Duodenal mucosa (tissue), 2 donors: ENCODE results near the gene EFCAB13.

Experiments used
- H3K27ac ChIP-seq: one replicate; pipeline ENCODE4 v1.7.0; 2013; ENCODE audit warnings: low read depth, low read length
- H3K27me3 ChIP-seq, 2 donors: one replicate each; pipeline ENCODE4 v1.7.0; 2013; ENCODE audit warnings: low read length in 2 of 2, control low read depth in 1 of 2; ENCODE audit not compliant: insufficient read depth in 2 of 2, control insufficient read depth in 1 of 2
- H3K36me3 ChIP-seq, 2 donors: one replicate each; pipeline ENCODE4 v1.7.0; 2013; ENCODE audit warnings: low read length in 2 of 2, control low read depth in 1 of 2; ENCODE audit not compliant: insufficient read depth in 2 of 2, control insufficient read depth in 1 of 2
- H3K4me1 ChIP-seq, 2 donors: one replicate each; pipeline ENCODE4 v1.7.0; 2013; ENCODE audit warnings: low read length in 2 of 2, control low read depth in 1 of 2; ENCODE audit not compliant: insufficient read depth in 2 of 2, control insufficient read depth in 1 of 2
- H3K4me3 ChIP-seq, 2 donors: one replicate each; pipeline ENCODE4 v1.7.0; 2013; ENCODE audit warnings: low read length in 2 of 2, low read depth in 1 of 2
- H3K9ac ChIP-seq, 2 donors: one replicate each; pipeline ENCODE4 v1.7.0; 2013; ENCODE audit warnings: low read length in 2 of 2, low read depth in 1 of 2
- H3K9me3 ChIP-seq, 2 donors: one replicate each; pipeline ENCODE4 v1.7.0; 2013; ENCODE audit warnings: low read length in 2 of 2, control low read depth in 1 of 2; ENCODE audit not compliant: control insufficient read depth in 1 of 2

The EFCAB13 gene

GRCh38 chr17:47305302-47305923 lies 18.3 kb upstream of the EFCAB13 start:
- Histone ChIP-seq H3K36me3 (no peaks in the 10 kb centered on the region), H3K4me3 (no peak overlapping the region), H3K27ac (no peak overlapping the region), H3K4me1 (no peaks in the 10 kb centered on the region), H3K27me3 (no peaks in the 10 kb centered on the region), H3K9me3 (no peaks in the 10 kb centered on the region), H3K9ac (no peak overlapping the region)

GRCh38 chr17:47310186-47310733 lies 13.5 kb upstream of the EFCAB13 start:
- no peak overlapping the region for H3K27ac ChIP-seq
- no peaks in the 10 kb centered on the region for H3K36me3 ChIP-seq
- no peaks in the 10 kb centered on the region for H3K27me3 ChIP-seq
- no peak overlapping the region for H3K9ac ChIP-seq
- peaks cover 0 to 4% of the 10 kb centered on the region in 2 donors for H3K4me1 ChIP-seq
- H3K4me3 ChIP-seq, result no peak overlapping the region
- no peaks in the 10 kb centered on the region for H3K9me3 ChIP-seq

- H3K27ac ChIP-seq, result no peak overlapping the region
- no peaks in the 10 kb centered on the region for H3K9me3 ChIP-seq
- no peak overlapping the region for H3K4me3 ChIP-seq
- H3K27me3 ChIP-seq, result no peaks in the 10 kb centered on the region
- no peaks in the 10 kb centered on the region for H3K36me3 ChIP-seq
- H3K9ac ChIP-seq, result no peak overlapping the region
- peaks cover 4 to 5% of the 10 kb centered on the region in 2 donors for H3K4me1 ChIP-seq
Observed at GRCh38 chr17:47311420-47311819, 12.3 kb upstream of the EFCAB13 start.

GRCh38 chr17:47315451-47316266 lies 8.1 kb upstream of the EFCAB13 start:
- H3K9me3 ChIP-seq, result no peaks in the 10 kb centered on the region
- no peaks in the 10 kb centered on the region for H3K27me3 ChIP-seq
- H3K27ac ChIP-seq, result peak overlapping the region; percentile 48
- peak overlapping the region in 1 of 2 donors; percentile 24 for H3K4me3 ChIP-seq
- H3K9ac ChIP-seq, result no peak overlapping the region
- H3K36me3 ChIP-seq, result no peaks in the 10 kb centered on the region
- peaks cover 5 to 11% of the 10 kb centered on the region in 2 donors for H3K4me1 ChIP-seq

GRCh38 chr17:47316311-47316710 lies 7.4 kb upstream of the EFCAB13 start:
- Histone ChIP-seq H3K4me3 (peak overlapping the region in 1 of 2 donors; percentile 24), H3K9ac (no peak overlapping the region), H3K36me3 (no peaks in the 10 kb centered on the region), H3K4me1 (peaks cover 5 to 11% of the 10 kb centered on the region in 2 donors), H3K9me3 (peaks cover 3 to 4% of the 10 kb centered on the region in 2 donors), H3K27ac (peak overlapping the region; percentile 48), H3K27me3 (no peaks in the 10 kb centered on the region)

- Histone ChIP-seq H3K36me3 (no peaks in the 10 kb centered on the region), H3K27ac (no peak overlapping the region), H3K4me3 (no peak overlapping the region), H3K9ac (no peak overlapping the region), H3K4me1 (peaks cover 5 to 11% of the 10 kb centered on the region in 2 donors), H3K27me3 (no peaks in the 10 kb centered on the region), H3K9me3 (peaks cover 3 to 4% of the 10 kb centered on the region in 2 donors)
Observed at GRCh38 chr17:47317119-47317518, 6.6 kb upstream of the EFCAB13 start.

GRCh38 chr17:47318197-47318918 lies 5.4 kb upstream of the EFCAB13 start:
- Histone ChIP-seq H3K9me3 (peaks cover 3 to 4% of the 10 kb centered on the region in 2 donors), H3K27ac (no peak overlapping the region), H3K27me3 (no peaks in the 10 kb centered on the region), H3K36me3 (no peaks in the 10 kb centered on the region), H3K9ac (no peak overlapping the region), H3K4me1 (peaks cover 5 to 6% of the 10 kb centered on the region in 2 donors), H3K4me3 (no peak overlapping the region)

- peaks cover 6 to 7% of the 10 kb centered on the region in 2 donors for H3K4me1 ChIP-seq
- H3K36me3 ChIP-seq, result no peaks in the 10 kb centered on the region
- peaks cover 3 to 4% of the 10 kb centered on the region in 2 donors for H3K9me3 ChIP-seq
- H3K4me3 ChIP-seq, result no peak overlapping the region
- no peak overlapping the region for H3K27ac ChIP-seq
- no peak overlapping the region for H3K9ac ChIP-seq
- no peaks in the 10 kb centered on the region for H3K27me3 ChIP-seq
Observed at GRCh38 chr17:47320879-47321502, 2.8 kb upstream of the EFCAB13 start.

- no peaks in the 10 kb centered on the region for H3K27me3 ChIP-seq
- peak overlapping the region; percentile 78 to 90 for H3K4me3 ChIP-seq
- no peaks in the 10 kb centered on the region for H3K36me3 ChIP-seq
- H3K9me3 ChIP-seq, result peaks cover 3 to 4% of the 10 kb centered on the region in 2 donors
- H3K9ac ChIP-seq, result peak overlapping the region; percentile 91
- H3K4me1 ChIP-seq, result peaks cover 0 to 5% of the 10 kb centered on the region in 2 donors
- peak overlapping the region; percentile 89 for H3K27ac ChIP-seq
Observed at GRCh38 chr17:47324224-47325020, 667 bp downstream of the EFCAB13 start.
